ENCODE data around the gene RGL1.
A peak's percentile ranks its signal among the peaks of the same experiment; 100 is the strongest.

RGL1 gene

DNA sequence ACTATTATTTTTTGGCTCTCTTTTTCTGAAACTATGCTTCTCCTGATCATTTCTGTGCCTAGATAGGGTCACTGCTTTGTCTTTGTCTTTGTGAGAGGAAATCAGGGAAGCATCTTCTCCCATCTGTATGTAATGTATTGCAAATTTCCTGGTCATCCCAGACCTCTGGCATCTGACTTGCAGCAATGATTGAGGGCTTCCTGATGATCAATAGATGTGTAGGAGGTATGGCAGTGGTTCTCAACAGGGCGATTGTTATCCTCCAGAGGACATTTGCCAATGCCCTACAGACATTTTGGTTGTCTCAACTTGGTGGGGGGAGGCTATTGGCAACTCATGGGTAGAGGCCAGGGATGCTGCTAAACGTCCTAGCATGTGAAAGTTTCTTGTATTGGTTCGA, 64.7 kb downstream of the RGL1 start:
- no peak for DNase-seq (ENCODE audit: low spot score)

DNA sequence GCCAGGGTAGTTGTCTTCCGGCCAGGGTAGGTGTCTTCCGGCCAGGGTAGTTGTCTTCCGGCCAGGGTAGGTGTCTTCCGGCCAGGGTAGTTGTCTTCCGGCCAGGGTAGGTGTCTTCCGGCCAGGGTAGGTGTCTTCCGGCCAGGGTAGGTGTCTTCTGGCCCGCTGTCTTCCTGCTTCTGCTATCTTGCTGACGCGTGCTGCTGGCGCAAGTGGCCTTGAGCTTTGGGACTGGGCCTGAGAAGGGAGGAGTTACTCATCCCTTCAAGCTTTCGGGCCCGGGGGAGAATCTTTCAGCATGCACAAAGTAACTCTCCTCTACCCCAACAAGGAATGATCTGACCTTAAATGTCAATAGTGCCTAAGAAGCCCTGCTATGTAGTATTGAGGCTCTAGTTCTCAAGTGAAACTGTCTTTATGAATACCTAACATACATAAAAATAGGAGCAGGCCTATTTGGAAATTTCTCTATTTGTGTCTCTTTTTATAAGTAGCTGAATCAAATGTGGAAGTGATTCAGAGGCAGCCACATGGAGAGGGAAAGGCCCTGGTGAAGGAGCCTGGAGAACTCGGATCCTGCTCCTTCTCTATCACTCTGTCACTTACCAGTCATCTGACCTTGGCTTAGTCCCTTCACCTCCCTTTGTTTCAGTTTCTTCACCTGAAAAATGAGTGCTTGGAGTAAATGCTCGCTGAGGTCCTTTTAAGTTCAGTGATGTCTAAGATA, 65.6 kb downstream of the RGL1 start:
- peak; percentile 19 for DNase-seq (ENCODE audit: low spot score)

DNA sequence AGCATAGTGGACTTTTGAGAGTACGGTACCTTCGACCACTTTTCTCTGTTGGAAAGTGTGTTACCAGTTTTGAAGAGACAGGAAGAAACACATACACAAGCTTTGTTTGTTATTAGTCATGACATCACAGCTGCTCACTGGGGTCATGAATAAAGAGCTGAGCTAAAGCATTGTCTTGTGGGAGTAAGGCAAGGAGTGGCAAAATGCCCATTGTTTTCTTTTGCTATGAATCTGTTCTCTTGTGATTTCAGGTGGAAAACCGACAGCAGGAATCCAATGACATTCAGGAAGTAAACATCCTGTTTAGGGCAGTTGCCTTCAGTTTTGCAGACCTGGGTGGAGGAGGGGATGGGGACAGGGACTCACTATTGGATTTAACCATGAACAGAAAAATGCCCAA, 66.2 kb downstream of the RGL1 start:
- DNase-seq (ENCODE audit: low spot score) = peak; percentile 67

- DNase-seq (ENCODE audit: low spot score) = no peak
Observed at GRCh38 chr1:183871601-183872000, 66.7 kb downstream of the RGL1 start.

DNA sequence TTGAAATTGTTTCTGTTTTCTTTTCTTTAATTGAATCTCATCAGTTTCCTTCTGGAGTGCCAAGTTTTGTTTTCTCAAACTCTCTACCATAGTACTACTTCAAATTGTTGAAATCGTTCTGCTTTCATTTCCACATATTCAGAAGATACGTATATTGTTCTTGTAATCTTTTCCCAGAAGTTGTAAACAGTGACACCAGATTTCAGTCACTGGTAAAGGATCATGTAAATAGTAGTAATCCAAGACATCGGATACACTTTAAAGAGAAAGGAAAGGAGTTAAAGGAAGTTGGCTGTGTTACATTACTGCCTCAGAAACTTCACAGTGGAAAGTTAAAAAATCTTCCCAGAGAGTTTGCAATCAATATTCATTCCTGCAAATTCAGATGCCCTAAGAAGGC, 67.5 kb downstream of the RGL1 start:
- no peak for DNase-seq (ENCODE audit: low spot score)

DNA sequence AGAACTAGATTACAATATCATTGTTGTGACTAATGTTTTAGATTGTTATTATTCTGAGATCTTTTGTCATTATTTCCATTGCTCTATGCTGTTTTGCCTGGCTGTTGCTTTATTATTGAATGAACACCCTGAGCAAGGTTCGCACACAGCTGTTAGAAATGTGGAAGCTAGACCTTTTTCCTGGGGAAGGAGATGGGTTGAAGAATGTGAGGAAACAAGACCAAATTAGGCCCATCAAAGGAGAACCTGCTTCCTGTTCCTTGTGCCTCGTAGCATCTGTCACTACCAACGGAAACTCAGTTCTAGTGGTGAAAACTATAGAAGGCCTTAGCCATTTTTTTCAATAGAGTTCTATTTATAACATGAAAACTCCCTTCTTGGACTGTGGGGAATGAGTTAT, 68.7 kb downstream of the RGL1 start:
- no peak for DNase-seq (ENCODE audit: low spot score)

GRCh38 chr1:183876309-183876708, 71.4 kb downstream of the RGL1 start:
- DNase-seq (ENCODE audit: low spot score) = no peak

DNA sequence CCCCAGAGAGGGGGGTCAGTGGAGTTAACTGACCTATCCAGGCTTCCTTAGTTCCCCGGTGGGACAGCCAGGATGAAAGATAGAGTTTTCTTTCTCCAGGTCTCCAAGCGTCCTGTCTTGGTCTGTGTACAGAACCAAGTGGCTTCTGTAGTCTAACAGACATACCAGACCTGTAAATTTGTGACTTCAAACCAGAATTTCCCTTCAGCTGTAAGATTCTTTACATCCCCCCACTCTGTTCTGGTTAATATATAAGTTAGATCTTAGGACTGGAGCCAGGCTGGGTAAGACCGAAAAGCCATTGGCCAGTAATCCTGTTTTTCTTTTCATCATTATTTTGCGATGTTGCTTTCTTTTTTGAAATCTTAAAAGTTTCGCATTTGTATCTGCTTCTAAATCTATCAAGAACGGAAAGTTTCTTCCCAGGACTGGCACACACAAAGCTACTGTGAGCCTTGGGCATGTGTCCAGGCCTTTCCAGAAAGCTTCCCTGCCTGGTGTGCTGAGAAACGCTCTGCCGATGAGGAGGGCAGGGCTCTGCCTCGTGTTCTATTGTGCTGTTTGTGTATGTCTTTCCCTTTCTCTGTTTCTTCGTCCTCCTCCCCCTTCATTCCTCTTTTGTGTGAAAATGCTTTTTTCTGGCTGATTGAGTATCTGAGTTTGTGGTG, 72.3 kb downstream of the RGL1 start:
- DNase-seq (ENCODE audit: low spot score) = peak; percentile 28

DNA sequence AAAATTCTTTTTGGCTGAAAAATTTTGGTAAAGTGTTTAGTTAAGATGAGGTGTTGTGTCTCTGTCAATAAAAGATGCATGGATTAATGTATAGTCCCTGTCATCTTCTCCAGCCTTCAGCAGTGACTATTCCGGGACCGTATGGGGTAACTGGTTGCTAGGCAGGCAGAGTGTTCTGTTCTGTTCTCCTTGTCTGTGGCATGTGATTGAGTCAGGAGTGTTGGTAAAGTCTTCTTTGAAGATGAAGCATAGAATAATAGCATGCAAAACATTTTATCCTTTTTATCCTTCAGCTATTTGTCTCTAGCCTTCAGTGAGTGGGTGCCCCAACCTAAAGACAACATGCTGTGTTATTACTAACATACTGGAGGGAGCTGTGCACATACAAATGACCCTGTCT, 74.6 kb downstream of the RGL1 start:
- DNase-seq (ENCODE audit: low spot score) = no peak

- DNase-seq (ENCODE audit: low spot score) = no peak
Observed at GRCh38 chr1:183879966-183880365, 75.0 kb downstream of the RGL1 start.

GRCh38 chr1:183880531-183881243, 75.8 kb downstream of the RGL1 start:
- DNase-seq (ENCODE audit: low spot score) = no peak

DNA sequence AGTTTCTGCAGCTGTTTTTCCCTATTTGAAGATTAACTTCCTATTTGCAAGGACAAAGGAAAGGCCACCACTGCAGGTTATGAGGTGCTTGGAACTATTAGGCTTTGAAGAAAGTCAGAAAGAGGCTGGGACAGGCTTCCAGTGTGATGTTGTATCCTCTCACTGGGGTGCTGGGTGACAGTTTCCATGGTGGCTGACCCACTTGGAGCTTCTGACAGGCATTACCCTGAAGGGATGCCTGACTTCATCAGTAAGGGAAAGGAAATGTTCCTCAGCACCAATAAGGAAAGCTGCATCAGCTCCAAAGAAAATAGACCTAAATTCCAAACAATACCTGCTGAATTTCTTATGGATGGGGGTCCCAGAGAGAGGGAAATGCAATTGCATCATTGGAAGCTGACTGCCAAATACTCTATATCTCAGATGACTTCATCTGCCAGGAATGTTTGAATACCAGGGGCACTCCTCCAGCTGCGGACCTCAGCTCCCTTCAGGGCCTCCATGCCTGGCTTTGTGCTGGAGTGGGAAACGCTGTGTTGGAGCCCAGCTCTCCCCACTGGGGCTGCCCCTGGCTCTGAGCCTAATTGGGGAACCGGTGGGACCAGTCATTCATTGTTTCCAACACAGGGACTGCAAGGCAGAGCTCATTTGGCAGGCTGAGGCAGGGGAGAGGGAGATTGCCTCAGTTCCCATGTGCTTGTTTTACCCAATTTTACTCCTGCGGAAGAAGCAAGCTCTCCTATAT, 76.6 kb downstream of the RGL1 start:
- peak; percentile 79 for DNase-seq (ENCODE audit: low spot score)

GRCh38 chr1:183882335-183883167, 77.6 kb downstream of the RGL1 start:
- no peak for DNase-seq (ENCODE audit: low spot score)

DNA sequence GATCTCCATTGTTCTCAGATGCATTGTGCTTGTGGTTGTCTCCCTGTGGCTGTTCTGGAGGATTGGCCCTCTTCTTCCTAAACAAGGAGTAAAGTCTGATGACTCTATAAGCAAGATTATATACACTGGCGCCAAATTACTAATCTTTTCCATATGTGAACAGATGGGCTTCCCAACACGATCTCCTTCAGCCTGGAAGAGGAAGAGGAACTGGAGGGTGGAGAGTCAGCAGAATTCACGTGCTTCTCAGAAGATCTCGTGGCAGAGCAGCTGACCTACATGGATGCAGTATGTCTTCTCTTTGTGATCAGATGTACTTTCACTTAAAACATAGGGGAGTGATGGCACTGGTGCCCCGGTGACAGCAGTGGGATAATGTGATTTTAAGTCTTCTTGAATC, 78.7 kb downstream of the RGL1 start:
- DNase-seq (ENCODE audit: low spot score) = no peak

- no peak for DNase-seq (ENCODE audit: low spot score)
Observed at GRCh38 chr1:183884526-183884925, 79.6 kb downstream of the RGL1 start.

DNA sequence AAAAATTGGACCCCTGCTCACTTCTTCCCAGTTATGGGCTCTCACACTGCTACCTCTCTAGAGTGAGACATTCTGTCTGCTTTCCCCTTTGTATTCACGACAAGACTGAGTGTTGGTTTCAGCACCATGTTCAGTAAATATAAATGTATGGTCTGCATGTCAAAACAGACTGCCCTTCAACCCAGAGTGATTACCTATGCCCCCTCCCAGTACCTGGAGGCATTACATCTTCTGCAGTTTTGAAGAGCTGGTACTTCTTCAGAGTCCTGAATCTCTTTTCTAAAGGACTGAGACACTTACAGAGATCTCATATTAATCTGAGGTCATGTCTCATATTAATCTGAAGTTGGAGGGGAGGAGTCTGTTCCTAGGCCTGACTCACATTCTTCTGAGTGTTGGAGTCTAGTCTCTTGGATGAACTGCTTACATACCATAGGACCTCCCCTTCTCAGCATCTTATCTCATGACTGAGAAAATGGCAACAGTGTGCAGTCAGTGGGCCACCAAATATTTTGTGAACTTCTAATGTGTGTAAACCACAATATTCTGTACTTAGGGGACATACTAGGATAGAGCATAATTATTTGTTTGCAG, 80.3 kb downstream of the RGL1 start:
- DNase-seq (ENCODE audit: low spot score) = no peak

DNA sequence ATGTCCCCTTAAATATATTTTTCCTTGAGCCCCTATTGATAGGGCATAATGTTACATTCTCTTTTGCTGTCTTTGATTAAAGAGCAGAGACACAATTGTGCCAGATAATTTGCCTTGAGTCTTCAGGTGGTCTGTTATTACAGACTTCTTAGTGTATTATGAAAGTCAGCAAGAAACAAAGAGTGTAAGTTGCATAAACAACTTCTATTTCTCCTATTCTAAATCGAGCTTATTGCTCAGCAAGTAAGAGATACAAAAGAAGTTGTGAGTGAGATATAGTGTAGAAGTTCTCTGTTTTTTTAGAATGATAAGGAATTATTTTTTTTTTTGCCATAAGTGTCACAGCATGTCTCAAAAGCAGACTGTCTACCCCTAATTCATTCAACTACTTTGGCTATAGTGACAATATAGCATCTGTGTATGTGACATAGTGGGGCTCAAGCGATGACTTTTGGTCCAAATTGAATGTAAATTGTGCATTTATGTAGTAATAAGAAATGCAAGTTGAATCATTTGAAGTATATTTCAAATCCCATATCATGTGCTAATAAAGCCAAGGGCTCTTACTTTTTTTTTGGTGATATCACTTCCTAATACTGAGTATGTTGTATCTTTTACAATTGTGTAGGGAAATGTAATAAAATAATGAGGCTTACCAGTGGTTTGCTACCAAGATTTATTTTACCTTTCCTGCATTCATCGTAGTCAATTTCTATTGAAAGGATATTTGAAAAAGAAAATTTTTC, 81.3 kb downstream of the RGL1 start:
- no peak for DNase-seq (ENCODE audit: low spot score)

GRCh38 chr1:183886853-183887252, 81.9 kb downstream of the RGL1 start:
- no peak for DNase-seq (ENCODE audit: low spot score)

DNA sequence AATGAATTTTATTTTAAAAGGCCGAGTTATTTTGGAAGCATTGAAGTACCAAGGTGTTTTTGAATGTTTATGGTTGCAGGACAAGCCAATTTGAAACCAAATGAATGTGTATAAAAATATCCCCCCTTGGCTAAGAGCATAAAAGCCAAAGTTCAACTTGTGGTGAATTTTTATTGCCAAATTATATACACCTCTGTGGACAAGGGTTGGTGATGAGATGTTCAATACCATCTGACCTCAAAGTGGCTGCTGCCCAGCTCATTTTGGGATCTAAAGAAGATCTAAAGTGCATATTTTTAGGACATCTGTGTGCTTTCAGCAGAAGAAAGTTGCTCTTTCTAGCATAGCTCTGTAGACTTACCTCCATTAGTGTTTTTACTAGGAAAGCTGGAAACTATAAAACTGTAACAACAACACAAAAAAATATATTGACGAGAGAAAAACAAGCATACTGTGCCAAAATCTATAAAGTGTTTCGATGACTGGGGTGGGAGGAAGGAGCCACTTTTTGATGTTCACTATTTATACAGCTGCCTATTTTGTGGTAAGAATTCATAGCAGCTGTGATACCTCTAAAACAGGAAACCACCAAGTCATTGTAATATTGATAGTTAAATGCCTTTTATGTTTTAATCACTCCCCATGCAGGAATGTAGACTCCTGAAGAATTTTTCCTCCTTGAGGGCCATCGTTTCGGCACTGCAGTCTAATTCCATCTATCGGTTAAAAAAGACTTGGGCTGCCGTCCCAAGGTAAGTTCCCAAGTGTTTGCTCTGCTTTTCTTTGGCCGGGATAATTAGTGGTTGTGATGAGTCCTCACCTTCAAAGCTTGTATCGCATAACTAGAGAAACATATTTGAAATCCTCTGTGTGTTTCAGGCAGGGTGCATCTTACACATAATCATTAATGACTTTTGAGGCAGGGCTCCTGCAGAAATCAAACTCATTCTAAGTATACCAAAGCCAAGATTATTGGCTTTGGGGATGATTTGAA, 83.2 kb downstream of the RGL1 start:
- no peak for DNase-seq (ENCODE audit: low spot score)
